Coronary artery (tissue), 2 donors: ENCODE results near the gene NTN4.

Source experiments
- DNase-seq: peaks from one replicate; pipeline ENCODE4 v3.0.0-alpha.2; 2017; ENCODE audit warnings: low spot score
- H3K27ac ChIP-seq, 2 donors: fragments of 200-600 bp; sonication (generic); one replicate each; pipeline ENCODE4 v1.5.1; 2016 to 2019
- H3K4me3 ChIP-seq: fragments of 200-600 bp; sonication (generic); 2 replicates; pipeline ENCODE4 v1.5.1; 2016; ENCODE audit warnings: mild to moderate bottlenecking, moderate library complexity
- TF ChIP-seq, protein P1 (sequence below): fragments of 200-600 bp; sonication (generic); IDR thresholded peaks from one replicate; pipeline ENCODE4 v1.5.1; 2019; ENCODE audit warnings: antibody characterized with exemption

NTN4 gene

DNA sequence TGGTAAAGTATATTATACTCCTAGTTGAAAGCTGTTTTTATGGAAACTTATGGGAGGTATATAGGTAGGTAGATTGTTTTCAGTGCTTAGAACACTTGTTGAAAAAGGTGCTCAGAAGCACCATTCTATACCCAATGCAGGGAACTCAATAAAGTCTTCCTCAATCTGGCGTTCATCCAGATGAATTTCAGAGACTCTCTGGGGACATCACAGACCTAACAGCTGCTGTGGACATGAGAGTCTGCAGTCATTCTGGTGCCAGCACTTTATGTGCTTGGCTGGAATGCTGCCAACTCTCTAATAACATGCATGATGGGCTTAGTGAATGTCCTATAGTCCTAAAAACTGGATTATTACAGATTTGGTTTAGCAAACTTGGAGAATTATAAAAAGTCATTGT is 115.9 kb downstream of the NTN4 start:
- no peak overlapping the region for H3K4me3 ChIP-seq
- TF ChIP-seq, protein P1, sequence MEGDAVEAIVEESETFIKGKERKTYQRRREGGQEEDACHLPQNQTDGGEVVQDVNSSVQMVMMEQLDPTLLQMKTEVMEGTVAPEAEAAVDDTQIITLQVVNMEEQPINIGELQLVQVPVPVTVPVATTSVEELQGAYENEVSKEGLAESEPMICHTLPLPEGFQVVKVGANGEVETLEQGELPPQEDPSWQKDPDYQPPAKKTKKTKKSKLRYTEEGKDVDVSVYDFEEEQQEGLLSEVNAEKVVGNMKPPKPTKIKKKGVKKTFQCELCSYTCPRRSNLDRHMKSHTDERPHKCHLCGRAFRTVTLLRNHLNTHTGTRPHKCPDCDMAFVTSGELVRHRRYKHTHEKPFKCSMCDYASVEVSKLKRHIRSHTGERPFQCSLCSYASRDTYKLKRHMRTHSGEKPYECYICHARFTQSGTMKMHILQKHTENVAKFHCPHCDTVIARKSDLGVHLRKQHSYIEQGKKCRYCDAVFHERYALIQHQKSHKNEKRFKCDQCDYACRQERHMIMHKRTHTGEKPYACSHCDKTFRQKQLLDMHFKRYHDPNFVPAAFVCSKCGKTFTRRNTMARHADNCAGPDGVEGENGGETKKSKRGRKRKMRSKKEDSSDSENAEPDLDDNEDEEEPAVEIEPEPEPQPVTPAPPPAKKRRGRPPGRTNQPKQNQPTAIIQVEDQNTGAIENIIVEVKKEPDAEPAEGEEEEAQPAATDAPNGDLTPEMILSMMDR, result no peak
- no peak for DNase-seq
- H3K27ac ChIP-seq, result no peak overlapping the region

DNA sequence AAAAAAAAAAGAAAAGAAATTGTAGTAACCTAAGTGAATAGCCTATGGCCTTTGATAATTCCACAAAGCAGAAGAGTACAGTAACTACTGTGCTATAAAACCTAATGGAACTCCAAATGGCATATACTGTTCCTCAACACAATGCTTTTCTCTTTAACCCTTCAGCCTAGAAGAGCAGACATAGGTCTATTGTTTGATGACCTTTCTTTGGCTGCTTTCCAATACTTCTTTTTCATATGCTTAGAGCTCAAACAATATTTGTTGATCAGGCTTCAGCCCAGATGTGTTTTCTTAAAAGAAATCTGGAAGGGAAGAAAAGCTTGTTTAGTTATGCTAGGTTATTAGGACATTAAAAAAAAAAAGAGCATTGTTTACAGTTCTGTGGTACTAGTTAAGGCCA is 116.4 kb downstream of the NTN4 start:
- no peak overlapping the region for H3K27ac ChIP-seq
- H3K4me3 ChIP-seq, result no peak overlapping the region
- no peak for DNase-seq
- TF ChIP-seq, protein P1, result no peak

- TF ChIP-seq, protein P1, result no peak
- no peak overlapping the region for H3K27ac ChIP-seq
- H3K4me3 ChIP-seq, result no peak overlapping the region
- DNase-seq, result no peak
These were observed 117.0 kb downstream of the NTN4 start for GRCh38 chr12:95673576-95673975.

DNA sequence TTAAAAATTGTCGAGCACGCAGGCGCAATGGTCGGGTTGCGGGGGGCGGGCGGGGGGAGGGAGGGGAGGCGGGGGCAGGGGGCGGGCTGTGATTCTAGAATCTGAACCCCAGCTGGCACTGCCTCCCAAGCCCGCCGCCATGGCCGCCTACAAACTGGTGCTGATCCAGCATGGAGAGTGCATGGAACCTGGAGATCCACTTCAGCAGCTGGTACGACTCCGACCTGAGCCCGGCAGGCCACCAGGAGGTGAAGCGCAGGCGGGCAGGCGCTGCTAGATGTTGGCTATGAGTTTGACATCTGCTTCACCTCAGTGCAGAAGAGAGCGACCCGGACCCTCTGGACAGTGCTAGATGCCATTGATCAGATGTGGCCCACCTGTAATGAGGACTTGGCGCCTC is 118.4 kb downstream of the NTN4 start:
- Histone ChIP-seq H3K4me3 (no peak overlapping the region), H3K27ac (no peak overlapping the region)
- no peak for DNase-seq
- TF ChIP-seq, protein P1, result no peak

DNA sequence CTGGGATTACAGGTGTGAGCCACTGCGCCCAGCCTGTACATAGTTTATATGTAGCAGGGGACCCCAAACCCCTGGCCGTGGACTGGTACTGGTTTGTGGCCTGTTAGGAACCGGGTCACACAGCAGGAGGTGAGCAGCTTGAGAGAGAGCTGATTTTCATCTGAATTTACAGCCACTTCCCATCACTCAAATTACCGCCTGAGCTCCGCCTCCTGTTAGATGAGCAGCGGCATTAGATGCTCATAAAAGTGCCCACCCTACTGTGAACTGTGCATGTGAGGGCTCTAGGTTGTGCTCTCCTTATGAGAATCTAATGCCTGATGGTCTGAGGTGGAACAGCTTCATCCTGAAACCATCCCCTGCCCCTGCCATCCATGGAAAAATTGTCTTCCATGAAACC is 119.3 kb downstream of the NTN4 start:
- TF ChIP-seq, protein P1, result no peak
- no peak overlapping the region for H3K4me3 ChIP-seq
- DNase-seq, result no peak
- no peak overlapping the region for H3K27ac ChIP-seq

- TF ChIP-seq, protein P1, result no peak
- DNase-seq, result no peak
- H3K4me3 ChIP-seq, result peak overlapping the region; percentile 27
- H3K27ac ChIP-seq, result peak overlapping the region in 1 of 2 donors; percentile 37
These were observed 127.0 kb downstream of the NTN4 start for GRCh38 chr12:95663525-95663924.

- Histone ChIP-seq H3K4me3 (no peak overlapping the region), H3K27ac (no peak overlapping the region)
- TF ChIP-seq, protein P1, result no peak
- no peak for DNase-seq
These were observed 129.2 kb downstream of the NTN4 start for GRCh38 chr12:95661360-95661759.
